Midbrain (tissue), 1 donor: ENCODE results near the gene MAPRE2.
A peak's percentile ranks its signal among the peaks of the same experiment; 100 is the strongest.

Experiments used
- DNase-seq: peaks from one replicate; lab custom pipeline; 2025; lab: John Stamatoyannopoulos, UW

Gene MAPRE2

GRCh38 chr18:35040988-35041814, at the start of gene MAPRE2:
MAPRE2 (plus strand) TSS chr18:35041413; CDS start chr18:35041540, 127 bp downstream.
- peak; percentile 96 for DNase-seq

- DNase-seq = no peak
Observed at GRCh38 chr18:34991561-34991960, 49.7 kb upstream of the MAPRE2 start.

GRCh38 chr18:34993289-34993688, 47.9 kb upstream of the MAPRE2 start:
- no peak for DNase-seq

GRCh38 chr18:34995746-34996145, 45.5 kb upstream of the MAPRE2 start:
- DNase-seq = no peak

GRCh38 chr18:34998661-34999060, 42.6 kb upstream of the MAPRE2 start:
- no peak for DNase-seq

- DNase-seq = no peak
Observed at GRCh38 chr18:34999756-35000289, 41.4 kb upstream of the MAPRE2 start.

GRCh38 chr18:35000457-35000856, 40.8 kb upstream of the MAPRE2 start:
- DNase-seq = peak; percentile 47

- DNase-seq = no peak
Observed at GRCh38 chr18:35002120-35002519, 39.1 kb upstream of the MAPRE2 start.

GRCh38 chr18:35005963-35006577, 35.1 kb upstream of the MAPRE2 start:
- peak; percentile 86 for DNase-seq

- no peak for DNase-seq
Observed at GRCh38 chr18:35010156-35010555, 31.1 kb upstream of the MAPRE2 start.

- no peak for DNase-seq
Observed at GRCh38 chr18:35010993-35011392, 30.2 kb upstream of the MAPRE2 start.

- DNase-seq = no peak
Observed at GRCh38 chr18:35019933-35020332, 21.3 kb upstream of the MAPRE2 start.

- DNase-seq = no peak
Observed at GRCh38 chr18:35022426-35023001, 18.7 kb upstream of the MAPRE2 start.

GRCh38 chr18:35024196-35024595, 17.0 kb upstream of the MAPRE2 start:
- no peak for DNase-seq

- DNase-seq = peak; percentile 22
Observed at GRCh38 chr18:35024965-35025364, 16.2 kb upstream of the MAPRE2 start.

GRCh38 chr18:35026407-35027061, 14.7 kb upstream of the MAPRE2 start:
- no peak for DNase-seq

GRCh38 chr18:35027206-35027605, 14.0 kb upstream of the MAPRE2 start:
- no peak for DNase-seq

GRCh38 chr18:35028536-35028935, 12.7 kb upstream of the MAPRE2 start:
- no peak for DNase-seq

- no peak for DNase-seq
Observed at GRCh38 chr18:35029103-35029502, 12.1 kb upstream of the MAPRE2 start.

- DNase-seq = no peak
Observed at GRCh38 chr18:35029770-35030169, 11.4 kb upstream of the MAPRE2 start.

GRCh38 chr18:35030277-35030989, 10.8 kb upstream of the MAPRE2 start:
- no peak for DNase-seq

- no peak for DNase-seq
Observed at GRCh38 chr18:35032113-35032512, 9.1 kb upstream of the MAPRE2 start.
